ENCODE measurements around the gene TMEM123.

The TMEM123 gene

DNA sequence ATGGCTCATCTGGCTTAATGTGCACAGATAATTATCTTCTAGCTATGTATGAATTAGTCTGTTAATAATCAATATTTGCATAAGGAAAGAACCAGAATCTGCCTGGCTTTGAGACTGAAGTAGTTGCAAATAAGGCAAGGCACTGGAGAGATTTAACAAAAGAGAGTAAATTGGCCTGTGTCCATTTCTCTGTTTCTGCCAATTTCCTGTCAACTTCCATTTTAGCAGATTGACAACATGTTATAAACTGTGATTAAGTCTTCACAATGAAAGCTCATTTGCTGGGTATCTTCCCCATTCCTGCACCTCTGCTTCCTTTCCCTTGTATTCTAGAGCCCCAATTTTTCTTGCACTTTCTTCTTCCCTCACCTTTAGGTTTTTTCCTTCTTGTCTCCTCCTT, 5.3 kb upstream of the TMEM123 start:
- Mint-ChIP-seq H3K36me3 (ENCODE audit: low read depth) (no peaks in the 10 kb centered on the region), H3K27ac (no peak overlapping the region), H3K4me3 (no peak overlapping the region), H3K9me3 (no peaks in the 10 kb centered on the region), H3K27me3 (ENCODE audit: low read depth, poor library complexity) (no peaks in the 10 kb centered on the region), H3K4me1 (peaks cover 31% of the 10 kb centered on the region)
- TF ChIP-seq, protein P1, sequence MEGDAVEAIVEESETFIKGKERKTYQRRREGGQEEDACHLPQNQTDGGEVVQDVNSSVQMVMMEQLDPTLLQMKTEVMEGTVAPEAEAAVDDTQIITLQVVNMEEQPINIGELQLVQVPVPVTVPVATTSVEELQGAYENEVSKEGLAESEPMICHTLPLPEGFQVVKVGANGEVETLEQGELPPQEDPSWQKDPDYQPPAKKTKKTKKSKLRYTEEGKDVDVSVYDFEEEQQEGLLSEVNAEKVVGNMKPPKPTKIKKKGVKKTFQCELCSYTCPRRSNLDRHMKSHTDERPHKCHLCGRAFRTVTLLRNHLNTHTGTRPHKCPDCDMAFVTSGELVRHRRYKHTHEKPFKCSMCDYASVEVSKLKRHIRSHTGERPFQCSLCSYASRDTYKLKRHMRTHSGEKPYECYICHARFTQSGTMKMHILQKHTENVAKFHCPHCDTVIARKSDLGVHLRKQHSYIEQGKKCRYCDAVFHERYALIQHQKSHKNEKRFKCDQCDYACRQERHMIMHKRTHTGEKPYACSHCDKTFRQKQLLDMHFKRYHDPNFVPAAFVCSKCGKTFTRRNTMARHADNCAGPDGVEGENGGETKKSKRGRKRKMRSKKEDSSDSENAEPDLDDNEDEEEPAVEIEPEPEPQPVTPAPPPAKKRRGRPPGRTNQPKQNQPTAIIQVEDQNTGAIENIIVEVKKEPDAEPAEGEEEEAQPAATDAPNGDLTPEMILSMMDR (IDR thresholded peaks at IDR 0.05), result no peak
- DNase-seq, result no peak

DNA sequence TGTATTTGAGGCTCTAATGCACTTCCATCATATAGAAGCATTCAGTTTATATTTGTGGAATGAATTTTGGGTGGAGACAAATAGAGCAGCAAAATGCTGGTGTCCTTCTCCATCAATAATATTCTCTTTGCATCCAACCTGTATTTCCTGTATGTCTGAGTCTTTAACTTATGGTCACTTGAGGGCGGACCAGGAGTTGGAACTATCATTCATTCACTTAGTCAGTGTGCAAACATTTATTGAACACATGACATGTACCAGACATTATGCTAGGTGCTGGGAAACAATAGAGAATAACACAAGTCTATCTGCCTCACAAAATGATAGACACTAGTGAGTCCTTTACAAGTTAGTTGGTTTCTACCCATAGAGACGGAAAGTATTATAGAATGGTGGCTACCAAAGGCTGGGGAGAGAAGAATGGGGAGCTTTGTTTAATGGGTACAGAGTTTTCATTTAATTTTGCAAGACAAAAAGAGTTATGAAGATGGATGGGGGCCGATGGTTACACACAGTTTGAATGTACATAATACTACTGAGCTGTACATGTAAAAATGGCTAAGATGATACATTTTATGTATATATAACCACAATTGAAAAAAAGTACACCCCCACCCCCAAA, 4.6 kb upstream of the TMEM123 start:
- Mint-ChIP-seq H3K4me1 (peaks cover 32% of the 10 kb centered on the region), H3K27me3 (ENCODE audit: low read depth, poor library complexity) (no peaks in the 10 kb centered on the region), H3K36me3 (ENCODE audit: low read depth) (no peaks in the 10 kb centered on the region), H3K4me3 (no peak overlapping the region), H3K27ac (no peak overlapping the region), H3K9me3 (no peaks in the 10 kb centered on the region)
- TF ChIP-seq, protein P1 (IDR thresholded peaks at IDR 0.05), result no peak
- DNase-seq, result no peak

DNA sequence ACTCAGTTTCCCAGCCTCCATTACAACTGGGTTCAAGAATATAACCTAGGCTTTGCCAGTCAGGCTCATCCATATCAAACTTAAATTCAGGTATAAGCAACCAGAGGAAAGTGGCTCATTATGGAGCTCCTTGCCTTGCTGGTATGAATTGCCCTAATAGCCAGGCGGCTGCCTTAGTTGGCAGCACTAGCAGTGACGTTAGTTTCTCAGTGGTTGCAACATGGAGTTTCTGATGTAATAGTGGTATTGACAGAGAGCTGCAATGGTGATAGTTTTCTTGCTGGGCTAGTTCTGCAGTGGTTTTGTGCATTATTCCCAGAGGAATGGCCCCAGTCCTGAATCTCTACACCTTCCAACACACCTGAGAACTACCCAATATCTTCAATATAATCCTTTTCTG, 3.8 kb upstream of the TMEM123 start:
- Mint-ChIP-seq H3K36me3 (ENCODE audit: low read depth) (no peaks in the 10 kb centered on the region), H3K27me3 (ENCODE audit: low read depth, poor library complexity) (no peaks in the 10 kb centered on the region), H3K27ac (no peak overlapping the region), H3K9me3 (no peaks in the 10 kb centered on the region), H3K4me3 (no peak overlapping the region), H3K4me1 (peaks cover 36% of the 10 kb centered on the region)
- no peak for DNase-seq
- TF ChIP-seq, protein P1 (IDR thresholded peaks at IDR 0.05), result no peak

DNA sequence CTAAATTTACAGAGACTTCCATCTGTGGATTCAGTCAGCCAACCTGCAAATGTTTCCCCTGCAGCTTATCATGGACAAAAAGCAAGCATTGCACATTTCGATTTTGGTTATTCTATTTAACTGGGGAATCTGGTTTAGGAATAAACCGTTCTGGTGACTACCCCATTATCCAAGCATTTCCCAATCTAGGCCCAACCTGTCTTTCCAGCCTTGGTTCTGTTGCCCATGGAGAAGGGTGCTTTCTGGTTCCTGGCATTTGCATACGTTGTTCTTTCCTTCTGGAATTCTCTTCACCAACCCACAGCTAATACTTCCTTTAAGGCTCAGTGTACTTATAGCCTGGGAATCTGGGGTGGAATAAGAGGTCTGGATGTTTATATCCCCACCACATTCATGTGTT, 1.4 kb upstream of the TMEM123 start:
- peak overlapping the region; percentile 99 for H3K4me3 Mint-ChIP-seq
- TF ChIP-seq, protein P1 (IDR thresholded peaks at IDR 0.05), result no peak
- no peak overlapping the region for H3K27ac Mint-ChIP-seq
- peaks cover 60% of the 10 kb centered on the region for H3K4me1 Mint-ChIP-seq
- H3K36me3 Mint-ChIP-seq (ENCODE audit: low read depth), result no peaks in the 10 kb centered on the region
- H3K27me3 Mint-ChIP-seq (ENCODE audit: low read depth, poor library complexity), result no peaks in the 10 kb centered on the region
- no peak for DNase-seq
- no peaks in the 10 kb centered on the region for H3K9me3 Mint-ChIP-seq

DNA sequence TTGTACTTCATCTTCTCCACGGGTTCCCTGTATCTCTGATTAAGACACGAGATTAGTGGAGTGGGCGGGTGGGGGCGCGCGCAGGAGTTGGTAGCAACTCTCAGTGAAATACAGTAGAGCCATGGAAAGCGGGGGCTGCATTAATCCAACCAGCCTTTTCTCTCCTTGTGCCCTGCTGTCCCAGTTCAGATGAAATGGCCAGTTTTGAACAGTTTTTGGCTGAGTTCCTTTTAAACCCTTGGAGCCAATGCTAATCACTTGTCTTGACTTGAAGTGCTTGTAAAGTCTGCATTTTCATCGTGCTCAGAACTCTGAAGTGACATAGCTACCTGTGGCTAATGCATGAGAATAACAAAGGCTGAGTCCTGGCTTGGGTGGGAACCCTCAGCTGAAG, 734 bp upstream of the TMEM123 start:
- Mint-ChIP-seq H3K4me1 (peaks cover 67% of the 10 kb centered on the region), H3K27ac (peak overlapping the region; percentile 97), H3K36me3 (ENCODE audit: low read depth) (no peaks in the 10 kb centered on the region), H3K9me3 (no peaks in the 10 kb centered on the region), H3K27me3 (ENCODE audit: low read depth, poor library complexity) (no peaks in the 10 kb centered on the region), H3K4me3 (peak overlapping the region; percentile 99)
- DNase-seq, result peak; percentile 41
- TF ChIP-seq, protein P1 (IDR thresholded peaks at IDR 0.05), result no peak
